Measurements from ENCODE around the gene ANKRD27.
"Not testable (repeated sequence)": the region's sequence is repeated elsewhere in the genome, so short reads cannot be mapped to it uniquely, and the experiment has no call there.

Gene ANKRD27

GRCh38 chr19:32652894-32653598 lies 21.9 kb downstream of the ANKRD27 start:
- no peak for DNase-seq (ENCODE audit: low spot score)

- DNase-seq (ENCODE audit: low spot score), result not testable (repeated sequence)
These were observed 22.6 kb downstream of the ANKRD27 start for GRCh38 chr19:32652331-32652730.

GRCh38 chr19:32651729-32652140 lies 23.2 kb downstream of the ANKRD27 start:
- no peak for DNase-seq (ENCODE audit: low spot score)

GRCh38 chr19:32650671-32651070 lies 24.3 kb downstream of the ANKRD27 start:
- no peak for DNase-seq (ENCODE audit: low spot score)

- no peak for DNase-seq (ENCODE audit: low spot score)
These were observed 25.2 kb downstream of the ANKRD27 start for GRCh38 chr19:32649751-32650150.

- no peak for DNase-seq (ENCODE audit: low spot score)
These were observed 27.6 kb downstream of the ANKRD27 start for GRCh38 chr19:32647361-32647760.

- DNase-seq (ENCODE audit: low spot score), result no peak
These were observed 28.4 kb downstream of the ANKRD27 start for GRCh38 chr19:32646556-32646955.

DNA sequence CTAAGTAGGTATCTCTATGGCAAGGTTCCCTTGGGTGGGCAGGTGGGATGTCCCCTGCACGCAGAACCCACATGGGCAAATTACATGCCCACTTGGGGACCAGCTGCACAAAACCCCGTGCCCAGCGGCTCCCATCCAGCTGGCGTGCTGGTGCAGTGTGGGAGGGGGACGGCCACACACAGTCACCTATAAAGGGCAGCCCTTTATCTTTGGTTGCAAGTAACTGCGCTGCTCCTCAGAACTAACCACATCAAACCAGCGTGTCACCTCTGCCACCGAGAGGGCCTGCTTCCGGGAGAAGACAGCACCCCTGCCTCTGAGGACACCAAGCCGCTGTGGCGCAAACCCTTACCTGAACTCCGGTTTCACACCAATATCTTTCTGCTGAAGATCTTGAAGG lies 32.2 kb downstream of the ANKRD27 start:
- DNase-seq (ENCODE audit: low spot score), result no peak

DNA sequence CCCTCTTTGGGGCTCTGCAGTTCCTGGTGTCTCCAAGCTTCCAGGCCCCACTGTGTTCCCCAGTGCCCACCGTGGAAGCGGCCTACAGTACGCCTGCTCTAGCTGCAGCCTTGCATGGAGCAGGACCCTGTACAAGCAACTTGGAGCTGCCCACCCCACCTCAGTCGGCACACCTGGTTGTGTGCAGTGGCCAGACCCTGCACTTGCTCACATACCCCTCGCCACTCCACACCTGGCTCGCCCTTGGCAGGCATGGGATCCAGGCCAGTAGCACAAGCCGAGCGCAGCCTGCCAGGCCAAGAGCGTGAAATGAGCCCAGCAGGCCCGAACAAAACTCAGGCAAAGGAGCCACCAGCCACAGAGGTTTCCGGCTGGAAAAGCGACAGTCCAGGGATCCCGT lies 36.4 kb downstream of the ANKRD27 start:
- no peak for DNase-seq (ENCODE audit: low spot score)

DNA sequence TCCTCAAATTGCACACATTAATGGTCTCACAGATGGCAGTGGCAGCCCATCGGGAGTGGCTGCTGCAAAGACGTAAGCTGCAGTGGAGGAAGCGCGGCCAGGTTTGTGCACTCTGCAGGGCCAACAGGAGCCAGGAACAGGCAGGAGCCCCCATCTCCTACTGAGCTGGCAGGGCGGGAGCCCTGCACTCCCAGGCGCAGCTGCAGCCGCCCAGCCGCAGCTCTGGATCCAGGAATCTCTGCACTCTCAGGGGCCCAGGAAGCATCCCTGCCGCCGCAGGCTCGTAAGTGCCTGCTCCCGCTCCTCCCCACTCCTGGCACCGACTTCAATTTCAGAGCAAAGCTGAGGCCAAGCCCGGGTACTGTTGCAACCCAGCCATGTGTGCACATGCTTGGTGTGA lies 37.5 kb downstream of the ANKRD27 start:
- no peak for DNase-seq (ENCODE audit: low spot score)

DNA sequence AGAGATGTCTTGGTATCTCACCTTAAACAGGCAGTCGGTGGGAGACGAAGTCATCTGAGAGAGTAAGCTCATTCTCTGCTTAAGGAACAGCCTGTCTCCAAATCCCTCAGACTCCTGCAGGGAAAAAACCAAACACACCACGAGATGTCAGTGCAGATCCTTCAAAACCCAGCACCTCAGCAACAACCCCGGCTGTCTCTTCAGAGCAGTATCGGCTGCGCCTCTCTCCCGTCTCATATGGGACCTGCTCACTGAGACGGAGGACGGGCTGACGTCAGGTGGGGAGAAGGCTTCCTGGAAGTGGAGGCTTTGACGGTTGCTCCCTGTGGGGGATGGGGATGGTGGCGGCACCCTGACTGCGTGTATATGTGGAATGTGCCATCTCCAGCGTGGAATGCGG lies 43.6 kb downstream of the ANKRD27 start:
- no peak for DNase-seq (ENCODE audit: low spot score)

GRCh38 chr19:32630338-32630737 lies 44.6 kb downstream of the ANKRD27 start:
- DNase-seq (ENCODE audit: low spot score), result no peak

DNA sequence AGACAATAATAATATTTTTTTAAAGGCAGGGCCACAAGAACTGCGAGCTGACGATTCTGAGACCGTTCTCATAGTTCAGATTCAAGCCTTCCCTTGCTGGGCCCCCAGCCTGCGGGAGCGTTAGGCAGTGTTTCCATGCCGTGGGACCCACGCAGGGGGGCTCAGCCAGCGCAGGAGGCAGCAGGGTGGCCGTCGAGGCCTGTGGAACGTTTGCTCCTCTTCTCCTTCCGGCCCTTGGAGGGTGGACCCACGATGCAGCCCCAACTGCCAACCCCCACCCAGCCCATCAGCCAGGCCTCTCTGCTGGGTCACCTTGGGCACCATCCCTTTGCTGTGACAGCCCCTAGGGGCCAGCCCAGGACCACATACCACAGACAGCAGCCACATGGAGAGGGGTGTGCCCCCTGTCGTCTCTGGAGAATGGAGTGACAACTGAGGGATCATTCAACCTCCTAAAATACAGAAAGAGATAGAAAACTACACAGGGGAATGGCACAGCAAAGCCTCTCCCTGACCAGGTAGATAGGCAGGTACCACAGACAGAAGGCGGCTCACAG lies 47.2 kb downstream of the ANKRD27 start:
- DNase-seq (ENCODE audit: low spot score), result no peak

- DNase-seq (ENCODE audit: low spot score), result no peak
These were observed 48.0 kb downstream of the ANKRD27 start for GRCh38 chr19:32626969-32627368.

GRCh38 chr19:32624410-32624809 lies 50.6 kb downstream of the ANKRD27 start:
- DNase-seq (ENCODE audit: low spot score), result no peak

DNA sequence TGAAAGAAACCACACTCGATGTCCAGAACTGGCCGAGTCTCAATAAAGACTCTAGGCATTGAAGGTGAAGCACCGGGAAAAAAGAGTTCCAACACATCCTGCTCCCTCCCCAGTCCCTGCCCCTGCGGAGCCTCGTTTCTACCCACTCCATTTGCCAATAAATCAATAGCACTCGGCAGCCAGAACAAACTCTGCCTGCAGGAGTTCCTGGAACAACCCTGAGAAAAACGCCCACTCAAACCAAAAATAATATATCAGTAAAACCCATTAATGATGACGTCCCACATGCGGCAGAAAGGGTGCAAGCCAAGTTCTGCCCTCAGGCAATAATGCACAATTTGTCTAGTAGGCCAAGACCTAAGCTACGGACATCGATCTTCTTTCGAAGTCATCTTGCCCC lies 53.0 kb downstream of the ANKRD27 start:
- DNase-seq (ENCODE audit: low spot score), result no peak

GRCh38 chr19:32619051-32619685 lies 55.8 kb downstream of the ANKRD27 start:
- no peak for DNase-seq (ENCODE audit: low spot score)

- no peak for DNase-seq (ENCODE audit: low spot score)
These were observed 59.4 kb downstream of the ANKRD27 start for GRCh38 chr19:32615569-32615968.

- DNase-seq (ENCODE audit: low spot score), result no peak
These were observed 60.1 kb downstream of the ANKRD27 start for GRCh38 chr19:32614916-32615315.

GRCh38 chr19:32613008-32613407 lies 62.0 kb downstream of the ANKRD27 start:
- no peak for DNase-seq (ENCODE audit: low spot score)

DNA sequence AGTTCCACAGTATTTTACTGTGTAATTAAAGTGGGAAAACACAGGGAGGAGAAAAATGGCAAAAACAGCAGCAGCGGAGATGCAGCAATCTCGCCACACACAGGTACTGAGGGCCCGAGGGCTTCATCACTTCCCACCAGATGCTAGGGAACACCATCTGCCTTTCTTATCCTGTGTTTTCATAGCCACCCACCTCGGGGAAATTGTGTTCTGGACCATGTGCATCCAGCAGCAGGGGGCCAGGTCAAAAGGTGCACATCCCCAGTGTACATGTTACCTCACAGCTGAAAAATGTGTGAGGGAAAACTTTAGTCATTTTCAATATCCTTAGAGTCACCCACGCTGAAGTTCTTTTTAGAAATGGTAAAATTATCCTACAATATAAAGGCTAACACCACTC lies 63.8 kb downstream of the ANKRD27 start:
- DNase-seq (ENCODE audit: low spot score), result no peak

DNA sequence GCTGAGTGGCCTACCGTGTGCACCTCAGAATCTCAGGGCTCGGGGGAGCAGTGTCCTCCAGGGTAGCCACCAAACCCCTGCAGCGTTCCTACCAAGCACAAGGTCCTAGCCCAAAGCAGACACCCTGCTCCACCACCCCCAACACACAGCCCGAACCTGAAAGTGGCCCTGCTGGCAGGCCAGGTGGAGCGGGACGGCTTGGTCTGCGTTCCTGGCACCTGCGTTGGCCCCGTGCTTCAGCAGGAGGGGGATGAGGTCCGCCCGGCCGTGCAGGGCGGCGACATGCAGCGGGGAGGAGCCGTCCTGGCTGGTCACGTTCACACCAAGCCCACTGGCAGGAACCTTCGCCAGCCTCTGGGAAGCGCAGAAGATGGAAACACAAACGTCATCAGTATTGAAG lies 67.5 kb downstream of the ANKRD27 start:
- DNase-seq (ENCODE audit: low spot score), result no peak

DNA sequence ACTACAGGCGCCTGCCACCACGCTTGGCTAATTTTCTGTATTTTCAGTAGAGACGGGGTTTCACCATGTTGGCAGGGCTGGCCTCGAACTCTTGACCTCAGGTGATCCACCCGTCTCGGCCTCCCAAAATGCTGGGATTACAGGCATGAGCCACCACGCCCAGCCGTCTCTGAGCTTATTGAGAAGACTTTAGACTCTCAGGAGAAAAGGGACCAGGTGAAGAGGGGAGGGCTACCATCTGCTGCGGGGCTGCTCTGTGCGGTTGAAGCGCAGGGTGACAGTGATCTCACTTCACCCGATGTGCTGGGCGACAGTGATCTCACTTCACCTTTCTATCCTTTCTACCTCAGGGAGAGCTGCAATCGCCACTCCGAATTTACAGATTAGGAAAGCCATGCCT lies 68.7 kb downstream of the ANKRD27 start:
- DNase-seq (ENCODE audit: low spot score), result no peak

DNA sequence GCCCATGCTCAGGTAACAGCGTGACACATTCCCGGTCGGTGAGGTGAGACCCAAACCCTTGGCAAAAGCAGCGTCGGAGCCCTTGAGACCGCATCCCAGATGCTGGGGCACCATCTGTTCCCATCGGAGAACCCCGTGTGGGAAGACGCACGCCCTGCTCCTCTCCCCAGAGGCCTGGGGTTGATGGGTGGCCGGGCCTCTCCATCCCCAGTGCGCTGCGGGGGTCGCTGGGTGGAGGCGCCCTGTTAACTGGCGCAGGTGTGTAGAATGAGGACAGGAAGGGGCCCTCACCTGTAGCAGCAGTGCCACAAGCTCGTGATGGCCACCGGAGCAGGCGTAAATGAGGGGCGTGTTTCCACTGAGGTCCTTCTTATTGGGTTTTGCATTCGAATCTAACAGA lies 69.4 kb downstream of the ANKRD27 start:
- DNase-seq (ENCODE audit: low spot score), result no peak
